HepG2 (cell line): ENCODE data around the gene JMJD1C. TPM values are rescaled to one million over a fixed set of nuclear protein-coding genes. Genes with fewer than 3 reads are reported as not detected.

Source experiments
- FLYWCH1 ChIP-seq: sonication (generic); formaldehyde crosslinking; IDR thresholded peaks from 2 replicates; pipeline ENCODE4 v1.8.1; 2023; ENCODE audit warnings: mild to moderate bottlenecking, missing genetic modification reagents
- FOXK1 ChIP-seq: sonication (generic); formaldehyde crosslinking; IDR thresholded peaks from 2 replicates; pipeline ENCODE4 v1.4.0; 2020; ENCODE audit warnings: low read depth, missing genetic modification reagents, borderline replicate concordance
- KDM5A ChIP-seq: fragments of 200-600 bp; sonication (generic); IDR thresholded peaks from 2 replicates; pipeline ENCODE4 v1.7.0; 2018; ENCODE audit warnings: antibody characterized with exemption, mild to moderate bottlenecking, low read length, borderline replicate concordance
- MED1 ChIP-seq: sonication (generic); formaldehyde crosslinking; IDR thresholded peaks from 2 replicates; pipeline ENCODE4 v1.4.0; 2020; ENCODE audit warnings: missing genetic modification reagents
- NR2F2 ChIP-seq: IDR thresholded peaks from 2 replicates; pipeline ENCODE4 v1.6.1; 2012; ENCODE audit warnings: low read depth, inconsistent platforms, borderline replicate concordance
- SOX13 ChIP-seq, 3 experiments: fragments of 450-650 bp in 1 of 3; sonication (generic) in 1 of 3; formaldehyde crosslinking in 1 of 3; IDR thresholded peaks in 2 of 3; conservative IDR thresholded peaks in 1 of 3; 2 replicates each; pipeline versions ENCODE4 v1.5.0 to v1.6.1; 2016 to 2020; ENCODE audit warnings: antibody characterized with exemption in 1 of 3, mild to moderate bottlenecking in 1 of 3, missing compliant biosample characterization in 1 of 3, missing genetic modification reagents in 1 of 3, moderate library complexity in 1 of 3
- TFAP4 ChIP-seq: sonication (generic); IDR thresholded peaks from 2 replicates; pipeline ENCODE4 v1.6.1; 2016; ENCODE audit warnings: low read depth, borderline replicate concordance
- ZBTB1 ChIP-seq: sonication (generic); formaldehyde crosslinking; IDR thresholded peaks from 2 replicates; pipeline ENCODE4 v1.4.0; 2020; ENCODE audit warnings: missing genetic modification reagents, borderline replicate concordance
- ZBTB26 ChIP-seq: IDR thresholded peaks from 2 replicates; pipeline ENCODE4 v1.6.1; 2016; ENCODE audit warnings: missing compliant biosample characterization, missing genetic modification reagents, borderline replicate concordance
- ZBTB46 ChIP-seq: sonication (generic); formaldehyde crosslinking; IDR thresholded peaks from 2 replicates; pipeline ENCODE4 v1.4.0; 2020; ENCODE audit warnings: mild to moderate bottlenecking, missing genetic modification reagents, borderline replicate concordance
- ZNF292 ChIP-seq: sonication (generic); formaldehyde crosslinking; IDR thresholded peaks from 2 replicates; pipeline ENCODE4 v1.8.1; 2022; ENCODE audit warnings: mild to moderate bottlenecking, low read depth, missing genetic modification reagents, borderline replicate concordance
- ZNF30 ChIP-seq: sonication (generic); formaldehyde crosslinking; IDR thresholded peaks from 2 replicates; pipeline ENCODE4 v1.5.0; 2020; ENCODE audit warnings: mild to moderate bottlenecking, missing genetic modification reagents
- ZSCAN12 ChIP-seq: sonication (generic); formaldehyde crosslinking; IDR thresholded peaks from 2 replicates; pipeline ENCODE4 v1.9.0; 2021; ENCODE audit warnings: mild to moderate bottlenecking, missing genetic modification reagents
- polyA plus RNA-seq, 8 experiments: library from polyadenylated mRNA; depleted of rRNA in 3 of 8; stranded (reverse) in 7 of 8; unstranded in 1 of 8; fragments of >200 nt; fragmentation: Illumina TruSeq in 4 of 8; extraction: Trizol in 4 of 8; gene quantifications; 2 replicates each; pipeline versions ENCODE4 v1.2.1 to v1.2.3, GENCODE V29; 2011 to 2016; ENCODE audit warnings: low read depth in 4 of 8, missing spikeins in 1 of 8, mixed read lengths in 1 of 8; ENCODE audit not compliant: insufficient read depth in 1 of 8
- total RNA-seq, 5 experiments: library from RNA; depleted of rRNA; stranded (reverse); fragments of >200 nt; fragmentation: Illumina TruSeq; extraction: Trizol; gene quantifications; 2 replicates each; pipeline ENCODE4 v1.2.3, GENCODE V29; 2016; ENCODE audit warnings: low read depth in 1 of 5
- TF ChIP-seq, protein P1 (sequence below): sonication (generic); formaldehyde crosslinking; IDR thresholded peaks from 2 replicates; pipeline ENCODE4; 2020; ENCODE audit warnings: missing genetic modification reagents, mild to moderate bottlenecking, borderline replicate concordance
- TF ChIP-seq, protein P2 (sequence below): IDR thresholded peaks from 2 replicates; pipeline ENCODE4 v1.6.1; 2016; ENCODE audit warnings: missing biosample characterization, missing genetic modification reagents, low read depth

Gene JMJD1C
- total and polyA plus RNA-seq, 2 of the 13 experiments (the other 11 are each of a cell fraction or from before 2014, with no cell fraction given): 42.3 to 42.7 TPM

- TF ChIP-seq KDM5A (peak; percentile 53; the same call in 1 of the 2 replicates), FOXK1 (no peak), NR2F2 (no peak), ZSCAN12 (no peak), ZBTB26 (CRISPR knock-in tag) (no peak), ZNF30 (CRISPR knock-in tag) (no peak), ZBTB1 (no peak), TFAP4 (no peak), MED1 (CRISPR knock-in tag) (0 out of 2 replicates have a peak, but pooled peaks have one; percentile 0), FLYWCH1 (CRISPR knock-in tag) (no peak), ZBTB46 (CRISPR knock-in tag) (no peak), SOX13 (IDR thresholded peaks at IDR 0.05) (no peak), SOX13 (CRISPR knock-in tag; conservative IDR thresholded peaks at IDR 0.05 in 1 of 2, IDR thresholded peaks at IDR 0.05 in 1 of 2) (peak in 1 of 2 experiments; percentile 39; a peak in 1 of 4 replicates), ZNF292 (no peak)
- TF ChIP-seq, protein P1, sequence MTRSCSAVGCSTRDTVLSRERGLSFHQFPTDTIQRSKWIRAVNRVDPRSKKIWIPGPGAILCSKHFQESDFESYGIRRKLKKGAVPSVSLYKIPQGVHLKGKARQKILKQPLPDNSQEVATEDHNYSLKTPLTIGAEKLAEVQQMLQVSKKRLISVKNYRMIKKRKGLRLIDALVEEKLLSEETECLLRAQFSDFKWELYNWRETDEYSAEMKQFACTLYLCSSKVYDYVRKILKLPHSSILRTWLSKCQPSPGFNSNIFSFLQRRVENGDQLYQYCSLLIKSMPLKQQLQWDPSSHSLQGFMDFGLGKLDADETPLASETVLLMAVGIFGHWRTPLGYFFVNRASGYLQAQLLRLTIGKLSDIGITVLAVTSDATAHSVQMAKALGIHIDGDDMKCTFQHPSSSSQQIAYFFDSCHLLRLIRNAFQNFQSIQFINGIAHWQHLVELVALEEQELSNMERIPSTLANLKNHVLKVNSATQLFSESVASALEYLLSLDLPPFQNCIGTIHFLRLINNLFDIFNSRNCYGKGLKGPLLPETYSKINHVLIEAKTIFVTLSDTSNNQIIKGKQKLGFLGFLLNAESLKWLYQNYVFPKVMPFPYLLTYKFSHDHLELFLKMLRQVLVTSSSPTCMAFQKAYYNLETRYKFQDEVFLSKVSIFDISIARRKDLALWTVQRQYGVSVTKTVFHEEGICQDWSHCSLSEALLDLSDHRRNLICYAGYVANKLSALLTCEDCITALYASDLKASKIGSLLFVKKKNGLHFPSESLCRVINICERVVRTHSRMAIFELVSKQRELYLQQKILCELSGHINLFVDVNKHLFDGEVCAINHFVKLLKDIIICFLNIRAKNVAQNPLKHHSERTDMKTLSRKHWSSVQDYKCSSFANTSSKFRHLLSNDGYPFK (CRISPR knock-in tag): no peak
- TF ChIP-seq, protein P2, sequence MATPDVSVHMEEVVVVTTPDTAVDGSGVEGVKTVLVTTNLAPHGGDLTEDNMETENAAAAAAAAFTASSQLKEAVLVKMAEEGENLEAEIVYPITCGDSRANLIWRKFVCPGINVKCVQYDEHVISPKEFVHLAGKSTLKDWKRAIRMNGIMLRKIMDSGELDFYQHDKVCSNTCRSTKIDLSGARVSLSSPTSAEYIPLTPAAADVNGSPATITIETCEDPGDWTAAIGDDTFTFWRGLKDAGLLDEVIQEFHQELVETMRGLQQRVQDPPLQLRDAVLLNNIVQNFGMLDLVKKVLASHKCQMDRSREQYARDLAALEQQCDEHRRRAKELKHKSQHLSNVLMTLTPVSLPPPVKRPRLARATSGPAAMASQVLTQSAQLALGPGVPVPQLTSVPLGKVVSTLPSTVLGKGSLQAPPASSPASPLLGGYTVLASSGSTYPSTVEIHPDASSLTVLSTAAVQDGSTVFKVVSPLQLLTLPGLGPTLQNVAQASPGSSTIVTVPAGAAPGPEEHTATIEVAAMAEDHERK (CRISPR knock-in tag): no peak
These were observed 197.5 kb downstream of the JMJD1C start (continued) for GRCh38 chr10:63268149-63268797.
